HepG2 (cell line): ENCODE results near the gene SSBP4. TPM values are rescaled to one million over a fixed set of nuclear protein-coding genes. Genes with fewer than 3 reads are reported as not detected.

Experiments
- ADNP ChIP-seq: sonication (generic); formaldehyde crosslinking; IDR thresholded peaks from 2 replicates; pipeline ENCODE4 v1.4.0; 2020; ENCODE audit warnings: missing genetic modification reagents
- CTCF ChIP-seq: sonication (generic); formaldehyde crosslinking; IDR thresholded peaks from 2 replicates; pipeline ENCODE4 v1.5.0; 2020; ENCODE audit warnings: mild to moderate bottlenecking, missing genetic modification reagents, moderate library complexity
- ELF3 ChIP-seq: IDR thresholded peaks from 2 replicates; pipeline ENCODE4 v1.6.1; 2016; ENCODE audit warnings: missing genetic modification reagents, missing compliant biosample characterization
- ETV6 ChIP-seq: sonication (generic); formaldehyde crosslinking; conservative IDR thresholded peaks from 2 replicates; pipeline ENCODE4 v1.4.0; 2020; ENCODE audit warnings: missing genetic modification reagents
- FIP1L1 ChIP-seq: fragments of 200-400 bp; formaldehyde crosslinking; IDR thresholded peaks from 2 replicates; pipeline ENCODE4 v1.6.1; 2018; ENCODE audit warnings: low read depth, mild to moderate bottlenecking, low read length, moderate library complexity, borderline replicate concordance; ENCODE audit not compliant: insufficient read depth
- GATAD1 ChIP-seq: IDR thresholded peaks from 2 replicates; pipeline ENCODE4 v1.6.1; 2016; ENCODE audit warnings: missing genetic modification reagents, missing compliant biosample characterization
- GLI4 ChIP-seq: sonication (generic); formaldehyde crosslinking; IDR thresholded peaks from 2 replicates; pipeline ENCODE4 v1.5.1; 2020; ENCODE audit warnings: missing genetic modification reagents, mild to moderate bottlenecking, moderate library complexity, borderline replicate concordance
- HES4 ChIP-seq: sonication (generic); formaldehyde crosslinking; IDR thresholded peaks from 2 replicates; pipeline ENCODE4 v1.9.0; 2021; ENCODE audit warnings: mild to moderate bottlenecking, missing genetic modification reagents, borderline replicate concordance
- HNF4A ChIP-seq: sonication (generic); formaldehyde crosslinking; IDR thresholded peaks from 2 replicates; pipeline ENCODE4 v1.4.0; 2020; ENCODE audit warnings: missing genetic modification reagents
- KDM2A ChIP-seq: sonication (generic); formaldehyde crosslinking; IDR thresholded peaks from 2 replicates; pipeline ENCODE4 v1.4.0; 2020; ENCODE audit warnings: low read depth, missing genetic modification reagents, borderline replicate concordance
- PAX8 ChIP-seq: sonication (generic); formaldehyde crosslinking; IDR thresholded peaks from 2 replicates; pipeline ENCODE4 v1.8.0; 2022; ENCODE audit warnings: mild to moderate bottlenecking, missing genetic modification reagents, borderline replicate concordance
- PHF8 ChIP-seq: sonication (generic); formaldehyde crosslinking; IDR thresholded peaks from 2 replicates; pipeline ENCODE4 v1.5.0; 2020; ENCODE audit warnings: missing genetic modification reagents
- POLR2A ChIP-seq, 2 experiments: IDR thresholded peaks; 2 replicates each; pipeline ENCODE4 v1.6.1; 2011; ENCODE audit warnings: low read depth in 2 of 2, low read length in 2 of 2, mild to moderate bottlenecking in 1 of 2, moderate library complexity in 1 of 2; ENCODE audit not compliant: insufficient read depth in 1 of 2
- RARA ChIP-seq: IDR thresholded peaks from 2 replicates; pipeline ENCODE4 v1.6.1; 2016; ENCODE audit warnings: missing genetic modification reagents, missing compliant biosample characterization
- TARDBP ChIP-seq: sonication (generic); formaldehyde crosslinking; IDR thresholded peaks from 2 replicates; pipeline ENCODE4 v1.8.0; 2022; ENCODE audit warnings: mild to moderate bottlenecking, missing genetic modification reagents
- ZBTB10 ChIP-seq: sonication (generic); formaldehyde crosslinking; IDR thresholded peaks from 2 replicates; pipeline ENCODE4 v1.4.0; 2020; ENCODE audit warnings: missing genetic modification reagents, borderline replicate concordance
- ZBTB20 ChIP-seq: sonication (generic); formaldehyde crosslinking; IDR thresholded peaks from 2 replicates; pipeline ENCODE4 v1.8.1; 2023; ENCODE audit warnings: missing genetic modification reagents, low read depth, mild to moderate bottlenecking, borderline replicate concordance
- ZFP90 ChIP-seq: sonication (generic); formaldehyde crosslinking; IDR thresholded peaks from 2 replicates; pipeline ENCODE4 v1.8.0; 2022; ENCODE audit warnings: missing genetic modification reagents, mild to moderate bottlenecking, inconsistent platforms, borderline replicate concordance
- ZNF740 ChIP-seq: sonication (generic); formaldehyde crosslinking; IDR thresholded peaks from 2 replicates; pipeline ENCODE4 v1.4.0; 2020; ENCODE audit warnings: missing genetic modification reagents
- ZNF800 ChIP-seq: sonication (generic); formaldehyde crosslinking; IDR thresholded peaks from 2 replicates; pipeline ENCODE4 v1.4.0; 2020; ENCODE audit warnings: missing genetic modification reagents
- ZNF850 ChIP-seq: sonication (generic); formaldehyde crosslinking; conservative IDR thresholded peaks from 2 replicates; pipeline ENCODE4 v1.9.0; 2021; ENCODE audit warnings: mild to moderate bottlenecking, missing genetic modification reagents
- ZSCAN5A ChIP-seq: sonication (generic); formaldehyde crosslinking; IDR thresholded peaks from 2 replicates; pipeline ENCODE4 v1.8.0; 2022; ENCODE audit warnings: mild to moderate bottlenecking, missing genetic modification reagents, borderline replicate concordance
- ZSCAN9 ChIP-seq: IDR thresholded peaks from 2 replicates; pipeline ENCODE4 v1.6.1; 2016; ENCODE audit warnings: borderline replicate concordance
- polyA plus RNA-seq, 8 experiments: library from polyadenylated mRNA; depleted of rRNA in 3 of 8; stranded (reverse) in 7 of 8; unstranded in 1 of 8; fragments of >200 nt; fragmentation: Illumina TruSeq in 4 of 8; extraction: Trizol in 4 of 8; gene quantifications; 2 replicates each; pipeline versions ENCODE4 v1.2.1 to v1.2.3, GENCODE V29; 2011 to 2016; ENCODE audit warnings: low read depth in 4 of 8, missing spikeins in 1 of 8, mixed read lengths in 1 of 8; ENCODE audit not compliant: insufficient read depth in 1 of 8
- total RNA-seq, 5 experiments: library from RNA; depleted of rRNA; stranded (reverse); fragments of >200 nt; fragmentation: Illumina TruSeq; extraction: Trizol; gene quantifications; 2 replicates each; pipeline ENCODE4 v1.2.3, GENCODE V29; 2016; ENCODE audit warnings: low read depth in 1 of 5

Gene SSBP4
- total and polyA plus RNA-seq, 2 of the 13 experiments (the other 11 are each of a cell fraction or from before 2014, with no cell fraction given) = 20.8 to 39.5 TPM

- TF ChIP-seq CTCF (CRISPR knock-in tag) = peak; percentile 63
- TF ChIP-seq ZFP90 (CRISPR knock-in tag) = no peak
- TF ChIP-seq KDM2A (CRISPR knock-in tag) = no peak
- no peak for TF ChIP-seq ZSCAN9 (CRISPR knock-in tag)
- TF ChIP-seq RARA (CRISPR knock-in tag) = 0 out of 2 replicates have a peak, but pooled peaks have one; percentile 30
- TF ChIP-seq HES4 = no peak
- 0 out of 2 replicates have a peak, but pooled peaks have one; percentile 19 for TF ChIP-seq TARDBP
- no peak for TF ChIP-seq PHF8
- no peak for TF ChIP-seq GATAD1 (CRISPR knock-in tag)
- TF ChIP-seq PAX8 = no peak
- no peak for TF ChIP-seq FIP1L1
- TF ChIP-seq POLR2A (IDR thresholded peaks at IDR 0.05; ENCODE audit: insufficient read depth in 1 of 2, low read depth in 2 of 2, low read length in 2 of 2) = no peak
- peak; percentile 81 for TF ChIP-seq ELF3 (CRISPR knock-in tag)
- no peak for TF ChIP-seq ZSCAN5A (CRISPR knock-in tag)
- no peak for TF ChIP-seq ZNF800
- no peak for TF ChIP-seq ZBTB20
- no peak for TF ChIP-seq ZBTB10 (CRISPR knock-in tag)
- TF ChIP-seq GLI4 (CRISPR knock-in tag) = no peak
- TF ChIP-seq ZNF850 = no peak
- TF ChIP-seq ADNP (CRISPR knock-in tag) = 0 out of 2 replicates have a peak, but pooled peaks have one; percentile 64
- TF ChIP-seq ETV6 (CRISPR knock-in tag) = no peak
- no peak for TF ChIP-seq ZNF740 (CRISPR knock-in tag)
- TF ChIP-seq HNF4A (CRISPR knock-in tag) = no peak
Observed at GRCh38 chr19:18401580-18402112, 17.6 kb upstream of the SSBP4 start (continued).
